H9 (cell line): ENCODE measurements around the gene FLT3. TPM values are rescaled to one million over a fixed set of nuclear protein-coding genes. Genes with fewer than 3 reads are reported as not detected.

Experiments
- DNase-seq: peaks from one replicate; pipeline ENCODE4 v3.0.0-alpha.2; 2017
- H2AFZ ChIP-seq: one replicate; pipeline ENCODE4 v1.6.1; 2013; ENCODE audit warnings: mild to moderate bottlenecking, low read length, control low read depth, moderate library complexity
- H2AK5ac ChIP-seq: 2 replicates; pipeline ENCODE4 v1.6.1; 2013; ENCODE audit warnings: low read length, control low read depth, mixed read lengths; ENCODE audit not compliant: insufficient read length
- H2BK120ac ChIP-seq: one replicate; pipeline ENCODE4 v1.6.1; 2013; ENCODE audit warnings: low read depth, mild to moderate bottlenecking, low read length, control low read depth, inconsistent platforms; ENCODE audit not compliant: poor library complexity, severe bottlenecking
- H2BK12ac ChIP-seq: 2 replicates; pipeline ENCODE4 v1.6.1; 2013; ENCODE audit warnings: low read length, control low read depth, mixed read lengths, low read depth; ENCODE audit not compliant: insufficient read length
- H2BK15ac ChIP-seq: 2 replicates; pipeline ENCODE4 v1.6.1; 2013; ENCODE audit warnings: low read depth, low read length, control low read depth
- H2BK20ac ChIP-seq: one replicate; pipeline ENCODE4 v1.6.1; 2013; ENCODE audit warnings: low read depth, mild to moderate bottlenecking, low read length, control low read depth, inconsistent platforms; ENCODE audit not compliant: poor library complexity, severe bottlenecking
- H2BK5ac ChIP-seq: 2 replicates; pipeline ENCODE4 v1.6.1; 2013; ENCODE audit warnings: low read length, control low read depth, mixed read lengths; ENCODE audit not compliant: insufficient read length
- H3K14ac ChIP-seq: 2 replicates; pipeline ENCODE4 v1.6.1; 2013; ENCODE audit warnings: low read length, control low read depth; ENCODE audit not compliant: insufficient read depth
- H3K18ac ChIP-seq: 2 replicates; pipeline ENCODE4 v1.6.1; 2013; ENCODE audit warnings: low read depth, mild to moderate bottlenecking, mixed read lengths, low read length, control low read depth; ENCODE audit not compliant: insufficient read length
- H3K23ac ChIP-seq: 2 replicates; pipeline ENCODE4 v1.6.1; 2013; ENCODE audit warnings: low read length, control low read depth, mixed read lengths, low read depth; ENCODE audit not compliant: insufficient read length
- H3K23me2 ChIP-seq: 2 replicates; pipeline ENCODE4 v1.6.1; 2013; ENCODE audit warnings: low read depth, mild to moderate bottlenecking, mixed read lengths, low read length, control low read depth; ENCODE audit not compliant: insufficient read length, poor library complexity, severe bottlenecking
- H3K27ac ChIP-seq: 2 replicates; pipeline ENCODE4 v1.5.1; 2013; ENCODE audit warnings: low read length, control low read depth, mixed read lengths, low read depth; ENCODE audit not compliant: insufficient read length
- H3K27me3 ChIP-seq: 2 replicates; pipeline ENCODE4 v1.6.1; 2013; ENCODE audit warnings: low read length, control low read depth, inconsistent platforms; ENCODE audit not compliant: insufficient read depth
- H3K4ac ChIP-seq: 2 replicates; pipeline ENCODE4 v1.6.1; 2013; ENCODE audit warnings: low read depth, mild to moderate bottlenecking, control low read depth, inconsistent platforms, low read length, moderate library complexity
- H3K4me1 ChIP-seq: 2 replicates; pipeline ENCODE4 v1.6.1; 2013; ENCODE audit warnings: low read length, control low read depth, inconsistent platforms; ENCODE audit not compliant: insufficient read depth
- H3K4me2 ChIP-seq: 2 replicates; pipeline ENCODE4 v1.6.1; 2013; ENCODE audit warnings: low read length, control low read depth, mixed read lengths; ENCODE audit not compliant: insufficient read length, insufficient read depth
- H3K56ac ChIP-seq: 2 replicates; pipeline ENCODE4 v1.6.1; 2013; ENCODE audit warnings: low read depth, mild to moderate bottlenecking, mixed read lengths, low read length, control low read depth; ENCODE audit not compliant: insufficient read length
- H3K79me1 ChIP-seq: 2 replicates; pipeline ENCODE4 v1.6.1; 2013; ENCODE audit warnings: low read depth, mild to moderate bottlenecking, moderate library complexity, low read length, control low read depth, inconsistent platforms; ENCODE audit not compliant: insufficient read depth, poor library complexity, severe bottlenecking
- H3K79me2 ChIP-seq: 2 replicates; pipeline ENCODE4 v1.6.1; 2013; ENCODE audit warnings: low read length, control low read depth, inconsistent platforms; ENCODE audit not compliant: insufficient read depth
- H3K9ac ChIP-seq: 2 replicates; pipeline ENCODE4 v1.6.1; 2013; ENCODE audit warnings: low read length, control low read depth, mixed read lengths; ENCODE audit not compliant: insufficient read length; ENCODE audit errors: extremely low read depth
- H3K9me3 ChIP-seq: one replicate; pipeline ENCODE4 v1.6.1; 2013; ENCODE audit warnings: low read depth, low read length, inconsistent platforms; ENCODE audit not compliant: control insufficient read depth
- H3T11ph ChIP-seq: one replicate; pipeline ENCODE4 v1.6.1; 2013; ENCODE audit warnings: mild to moderate bottlenecking, low read length, control low read depth, inconsistent platforms
- H4K20me1 ChIP-seq: one replicate; pipeline ENCODE4 v1.6.1; 2013; ENCODE audit not compliant: control insufficient read depth, insufficient read length, insufficient read depth
- H4K5ac ChIP-seq: 2 replicates; pipeline ENCODE4 v1.6.1; 2013; ENCODE audit warnings: low read depth, mild to moderate bottlenecking, mixed read lengths, low read length, control low read depth; ENCODE audit not compliant: insufficient read length
- H4K8ac ChIP-seq: replicated peaks from 2 replicates; pipeline ENCODE4 v1.6.1; 2013; ENCODE audit warnings: low read length, control low read depth, mixed read lengths, low read depth; ENCODE audit not compliant: insufficient read length
- H4K91ac ChIP-seq: 2 replicates; pipeline ENCODE4 v1.6.1; 2013; ENCODE audit warnings: low read depth, mild to moderate bottlenecking, moderate library complexity, mixed read lengths, low read length, control low read depth; ENCODE audit not compliant: insufficient read length
- H3K27ac Mint-ChIP-seq, 3 experiments: 2 replicates in 2 of 3; 3 replicates in 1 of 3; pipeline ENCODE4 v1.8.0; 2020 to 2021; ENCODE audit warnings: mixed read lengths in 3 of 3, mild to moderate bottlenecking in 1 of 3, moderate library complexity in 1 of 3
- H3K27me3 Mint-ChIP-seq: 2 replicates; pipeline ENCODE4 v1.8.0; 2021; ENCODE audit warnings: low read depth, mild to moderate bottlenecking, moderate library complexity, mixed read lengths
- H3K36me3 Mint-ChIP-seq, 3 experiments: 2 replicates in 2 of 3; 3 replicates in 1 of 3; pipeline ENCODE4 v1.8.0; 2020 to 2021; ENCODE audit warnings: low read depth in 3 of 3, mixed read lengths in 3 of 3; ENCODE audit not compliant: insufficient read depth in 1 of 3
- H3K4me1 Mint-ChIP-seq, 2 experiments: 2 replicates each; pipeline ENCODE4 v1.8.0; 2020; ENCODE audit warnings: mixed read lengths in 2 of 2
- H3K4me3 Mint-ChIP-seq, 2 experiments: 2 replicates in 1 of 2; 3 replicates in 1 of 2; pipeline ENCODE4 v1.8.0; 2020 to 2021; ENCODE audit warnings: mild to moderate bottlenecking in 2 of 2, mixed read lengths in 2 of 2, moderate library complexity in 1 of 2
- H3K9me3 Mint-ChIP-seq, 2 experiments: 2 replicates in 1 of 2; 3 replicates in 1 of 2; pipeline ENCODE4 v1.8.0; 2020; ENCODE audit warnings: mild to moderate bottlenecking in 2 of 2, mixed read lengths in 2 of 2, moderate library complexity in 1 of 2
- CTCF ChIP-seq: fragments of 200-600 bp; sonication (generic); conservative IDR thresholded peaks from 3 replicates; pipeline ENCODE4 v1.8.0; 2021; ENCODE audit warnings: antibody characterized with exemption, mild to moderate bottlenecking
- WGBS: extraction: QIAGEN DNeasy Blood & Tissue Kit; methylation state at CpG from one replicate; pipeline ENCODE4 v1.1.7; 2013; ENCODE audit warnings: missing lambda C conversion rate, low lambda C conversion rate, mixed read lengths; ENCODE audit not compliant: insufficient read length; ENCODE audit errors: extremely low coverage; 5-methylcytosine and 5-hydroxymethylcytosine counted together
- total RNA-seq: library from RNA; stranded (reverse); gene quantifications from 2 replicates; pipeline ENCODE4 v1.2.1, GENCODE V29; 2021

The FLT3 gene
- total RNA-seq, 1 experiment from 2014 or later: 0.44 TPM

GRCh38 chr13:28071424-28071823 is 29.0 kb downstream of the FLT3 start:
- Histone ChIP-seq H4K8ac (no peak overlapping the region), H4K91ac (no peak overlapping the region), H4K20me1 (no peaks in the 10 kb centered on the region), H3K9ac (no peak overlapping the region), H3K27me3 (no peaks in the 10 kb centered on the region), H2BK5ac (no peak overlapping the region), H3K79me2 (no peaks in the 10 kb centered on the region), H3K56ac (no peak overlapping the region), H3K23ac (no peak overlapping the region), H2BK12ac (no peak overlapping the region), H2BK20ac (no peak overlapping the region), H3K23me2 (no peaks in the 10 kb centered on the region), H2BK15ac (no peak overlapping the region), H3T11ph (no peak overlapping the region), H3K27ac (no peak overlapping the region), H3K9me3 (no peaks in the 10 kb centered on the region), H3K14ac (no peak overlapping the region), H4K5ac (no peak overlapping the region), H3K4ac (no peak overlapping the region), H3K79me1 (no peaks in the 10 kb centered on the region), H2BK120ac (no peak overlapping the region), H2AK5ac (no peak overlapping the region), H3K4me2 (no peak overlapping the region), H3K4me1 (no peaks in the 10 kb centered on the region), H3K18ac (no peak overlapping the region), H2AFZ (no peak overlapping the region)
- Mint-ChIP-seq H3K4me3 (no peak overlapping the region), H3K36me3 (no peaks in the 10 kb centered on the region), H3K9me3 (no peaks in the 10 kb centered on the region), H3K27ac (no peak overlapping the region; a peak in 1 of 7 replicates), H3K27me3 (no peaks in the 10 kb centered on the region), H3K4me1 (no peaks in the 10 kb centered on the region)
- TF ChIP-seq CTCF: no peak
- no peak for DNase-seq
- WGBS: no CpG with 5 or more reads among the region's 4 CpGs
